SJCRH30 (cell line): ENCODE measurements around the gene WAPL. TPM values are rescaled to one million over a fixed set of nuclear protein-coding genes. Genes with fewer than 3 reads are reported as not detected.

Source experiments
- DNase-seq, 2 experiments: peaks; one replicate each; pipeline ENCODE4 v3.0.0-alpha.2; 2015 to 2020
- H3K27ac ChIP-seq: fragments of 250-450 bp; sonication (Bioruptor Pico); 2 replicates; pipeline ENCODE4 v1.5.1; 2020; ENCODE audit warnings: mild to moderate bottlenecking, moderate library complexity
- H3K27me3 ChIP-seq: fragments of 250-450 bp; sonication (Bioruptor Pico); 2 replicates; pipeline ENCODE4 v1.5.1; 2020; ENCODE audit warnings: mild to moderate bottlenecking, moderate library complexity
- H3K36me3 ChIP-seq: fragments of 250-450 bp; sonication (Bioruptor Pico); 2 replicates; pipeline ENCODE4 v1.5.1; 2020; ENCODE audit warnings: mild to moderate bottlenecking, moderate library complexity
- H3K4me1 ChIP-seq: fragments of 250-450 bp; sonication (Bioruptor Pico); 2 replicates; pipeline ENCODE4 v1.5.1; 2020; ENCODE audit warnings: mild to moderate bottlenecking, moderate library complexity
- H3K4me3 ChIP-seq: fragments of 250-450 bp; sonication (Bioruptor Pico); 2 replicates; pipeline ENCODE4 v1.5.1; 2020; ENCODE audit warnings: mild to moderate bottlenecking, moderate library complexity
- H3K9me3 ChIP-seq: fragments of 250-450 bp; sonication (Bioruptor Pico); replicated peaks from 2 replicates; pipeline ENCODE4 v1.5.1; 2020; ENCODE audit warnings: mild to moderate bottlenecking, moderate library complexity
- total RNA-seq: library from RNA; depleted of rRNA; stranded (reverse); fragments of >200 nt; shearing (Covaris generic); gene quantifications from 2 replicates; pipeline ENCODE4 v1.2.3, GENCODE V29; 2014; rRNA removed

The WAPL gene
- total RNA-seq, 1 experiment from 2014 or later: 38.0 TPM

DNA sequence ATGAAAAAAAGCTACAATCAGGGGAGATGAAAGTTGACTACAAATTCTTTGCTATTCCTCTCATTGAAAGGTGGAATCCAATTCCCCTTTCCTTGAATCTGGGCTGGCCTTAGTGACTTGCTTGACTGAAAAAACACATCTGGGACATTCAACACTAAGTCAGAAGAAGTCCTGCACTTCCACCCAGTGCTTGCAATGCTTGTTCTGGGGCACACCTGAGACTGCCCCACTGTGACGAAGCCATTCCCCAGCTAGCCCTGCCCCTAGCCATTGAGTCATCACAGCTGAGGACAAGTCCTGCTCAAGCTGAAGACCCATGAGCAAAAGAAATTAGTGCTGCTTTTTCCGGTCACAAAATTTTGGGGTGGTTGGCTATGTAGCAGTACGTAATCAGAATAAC lies 135.8 kb downstream of the WAPL start:
- DNase-seq: no peak
- H3K9me3 ChIP-seq: no peaks in the 10 kb centered on the region
- H3K27ac ChIP-seq: no peak overlapping the region
- H3K4me1 ChIP-seq: no peaks in the 10 kb centered on the region
- no peaks in the 10 kb centered on the region for H3K27me3 ChIP-seq
- no peak overlapping the region for H3K4me3 ChIP-seq
- H3K36me3 ChIP-seq: no peaks in the 10 kb centered on the region

Other genes with a start within 250 kb of the WAPL start
- not detected in 2 replicates for gene GRID1, start 155.0 kb downstream of the WAPL start, total RNA-seq
- not detected in 2 replicates for gene OPN4, start 132.8 kb upstream of the WAPL start, total RNA-seq
- gene LDB3, start 146.7 kb upstream of the WAPL start, total RNA-seq: 0.53 and 0.59 TPM in 2 replicates
- 28.7 and 36.3 TPM in 2 replicates for gene BMPR1A, start 234.8 kb upstream of the WAPL start, total RNA-seq